ENCODE results near the gene LRAT.

DNA sequence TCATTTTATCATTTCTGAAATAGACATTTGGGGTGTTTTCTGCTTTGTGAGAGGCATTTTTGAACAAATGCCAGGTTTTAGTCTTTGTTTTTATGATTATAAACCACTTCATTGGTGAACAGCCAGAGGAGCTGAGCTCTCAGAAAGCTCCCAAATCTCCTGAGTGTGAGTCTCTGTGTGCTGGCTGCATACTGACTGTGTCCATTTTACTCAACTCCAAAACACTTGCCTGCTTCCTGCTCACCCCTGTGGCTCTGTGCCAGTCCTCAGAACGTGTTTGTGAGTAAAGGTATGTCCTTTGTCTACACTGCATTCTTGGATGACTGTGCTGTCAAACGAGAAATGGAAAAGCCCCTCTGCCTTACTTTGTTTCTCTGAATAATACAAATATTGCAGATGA is 5.4 kb upstream of the LRAT start:
- TF ChIP-seq, protein P1, sequence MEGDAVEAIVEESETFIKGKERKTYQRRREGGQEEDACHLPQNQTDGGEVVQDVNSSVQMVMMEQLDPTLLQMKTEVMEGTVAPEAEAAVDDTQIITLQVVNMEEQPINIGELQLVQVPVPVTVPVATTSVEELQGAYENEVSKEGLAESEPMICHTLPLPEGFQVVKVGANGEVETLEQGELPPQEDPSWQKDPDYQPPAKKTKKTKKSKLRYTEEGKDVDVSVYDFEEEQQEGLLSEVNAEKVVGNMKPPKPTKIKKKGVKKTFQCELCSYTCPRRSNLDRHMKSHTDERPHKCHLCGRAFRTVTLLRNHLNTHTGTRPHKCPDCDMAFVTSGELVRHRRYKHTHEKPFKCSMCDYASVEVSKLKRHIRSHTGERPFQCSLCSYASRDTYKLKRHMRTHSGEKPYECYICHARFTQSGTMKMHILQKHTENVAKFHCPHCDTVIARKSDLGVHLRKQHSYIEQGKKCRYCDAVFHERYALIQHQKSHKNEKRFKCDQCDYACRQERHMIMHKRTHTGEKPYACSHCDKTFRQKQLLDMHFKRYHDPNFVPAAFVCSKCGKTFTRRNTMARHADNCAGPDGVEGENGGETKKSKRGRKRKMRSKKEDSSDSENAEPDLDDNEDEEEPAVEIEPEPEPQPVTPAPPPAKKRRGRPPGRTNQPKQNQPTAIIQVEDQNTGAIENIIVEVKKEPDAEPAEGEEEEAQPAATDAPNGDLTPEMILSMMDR (IDR thresholded peaks at IDR 0.05) = no peak
- TF ChIP-seq POLR2A (IDR thresholded peaks at IDR 0.05) = no peak

Measured in heart left ventricle (tissue), 13 donors.